Effector memory CD4-positive, alpha-beta T cell (primary cell): ENCODE results near the gene MINDY3.

ENCODE experiments used
- DNase-seq, 3 donors: peaks; one replicate each; pipeline ENCODE4 v3.0.0-alpha.2; 2020
- H3K27ac ChIP-seq: 2 replicates; pipeline ENCODE4 v1.7.0; 2013; ENCODE audit warnings: mild to moderate bottlenecking, low read length, moderate library complexity; ENCODE audit not compliant: insufficient read depth, poor library complexity, severe bottlenecking
- H3K27me3 ChIP-seq: replicated peaks from 2 replicates; pipeline ENCODE4 v1.7.0; 2013; ENCODE audit warnings: mild to moderate bottlenecking, low read length; ENCODE audit not compliant: insufficient read depth, control insufficient read depth, poor library complexity, severe bottlenecking
- H3K36me3 ChIP-seq: 2 replicates; pipeline ENCODE4 v1.7.0; 2013; ENCODE audit warnings: mild to moderate bottlenecking, low read length, moderate library complexity; ENCODE audit not compliant: control insufficient read depth, insufficient read depth
- H3K4me1 ChIP-seq: 2 replicates; pipeline ENCODE4 v1.7.0; 2013; ENCODE audit warnings: low read length, mild to moderate bottlenecking; ENCODE audit not compliant: control insufficient read depth, insufficient read depth, poor library complexity, severe bottlenecking
- H3K4me3 ChIP-seq: 2 replicates; pipeline ENCODE4 v1.7.0; 2013; ENCODE audit warnings: low read length, low read depth, mild to moderate bottlenecking; ENCODE audit not compliant: insufficient read depth, poor library complexity, severe bottlenecking
- H3K9me3 ChIP-seq: 2 replicates; pipeline ENCODE4 v1.7.0; 2013; ENCODE audit warnings: mild to moderate bottlenecking, low read length, moderate library complexity; ENCODE audit not compliant: control insufficient read depth

Gene MINDY3

DNA sequence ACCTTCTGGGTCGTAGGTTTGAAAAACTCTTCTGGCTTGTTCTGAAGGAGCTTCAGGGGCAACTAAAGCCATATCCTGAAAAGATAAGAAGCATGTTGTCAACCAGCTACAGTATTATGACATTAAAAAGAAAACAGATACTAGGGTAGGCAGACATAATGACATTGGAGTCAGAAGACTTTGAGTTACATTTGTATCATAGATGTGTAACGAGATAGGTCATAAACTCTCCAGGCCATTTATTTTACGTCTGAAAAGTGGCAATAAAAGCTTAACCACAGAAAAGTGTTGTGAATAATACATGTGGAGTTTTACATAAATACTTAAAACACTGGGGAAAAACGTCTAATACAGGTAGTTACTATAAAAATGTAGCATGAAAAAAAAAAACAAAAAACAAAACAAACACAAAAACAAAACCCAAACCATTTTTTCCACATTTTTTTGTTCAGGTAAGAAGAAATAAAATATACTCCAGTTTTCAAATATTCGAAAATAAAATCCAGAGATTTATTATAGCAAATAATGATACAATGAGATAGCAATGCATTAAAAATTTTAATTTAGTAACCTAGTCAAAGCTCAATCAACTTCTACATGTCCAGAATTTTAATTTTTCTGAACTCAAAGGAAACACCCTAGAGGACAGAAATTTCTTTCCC lies 64.1 kb downstream of the MINDY3 start:
- Histone ChIP-seq H3K27ac (no peak overlapping the region), H3K4me3 (no peak overlapping the region), H3K27me3 (no peaks in the 10 kb centered on the region), H3K9me3 (no peaks in the 10 kb centered on the region), H3K4me1 (no peaks in the 10 kb centered on the region), H3K36me3 (peaks cover 23% of the 10 kb centered on the region)
- DNase-seq = no peak

DNA sequence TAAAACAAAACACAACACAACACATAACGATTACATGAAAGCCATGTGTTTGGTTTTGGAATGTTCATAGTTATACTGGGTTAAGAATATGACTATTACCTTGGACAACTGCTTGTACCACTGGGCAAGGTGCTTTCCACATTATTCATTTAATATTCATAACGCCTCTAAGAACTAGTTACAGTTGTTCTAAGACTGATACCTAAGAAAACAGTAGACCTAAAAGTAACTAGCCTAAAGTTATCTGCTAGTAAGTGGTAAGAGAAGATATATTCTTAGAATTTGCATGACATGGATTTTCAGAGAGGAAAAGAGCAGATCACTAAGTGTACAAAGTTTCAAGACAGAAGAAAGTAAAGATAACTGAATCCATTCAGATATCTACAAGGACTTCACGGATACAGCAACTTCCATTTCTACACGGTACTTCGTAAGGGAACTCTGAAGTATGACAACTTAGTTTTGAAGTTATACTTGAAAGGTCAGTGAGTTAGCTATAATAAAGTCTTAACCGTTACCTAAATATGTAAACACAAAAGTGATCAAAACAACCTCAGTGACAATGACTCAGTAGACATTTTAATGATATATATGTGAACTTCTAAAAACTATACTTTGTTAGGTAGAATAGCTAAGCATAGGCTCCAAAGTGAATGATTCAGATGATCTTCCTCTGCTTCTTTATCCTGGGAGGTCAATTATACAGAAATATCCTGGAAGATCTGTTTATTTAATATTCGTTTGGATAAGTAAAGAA lies 65.1 kb downstream of the MINDY3 start:
- H3K27me3 ChIP-seq = no peaks in the 10 kb centered on the region
- DNase-seq = no peak
- H3K4me1 ChIP-seq = no peaks in the 10 kb centered on the region
- peaks cover 14% of the 10 kb centered on the region for H3K36me3 ChIP-seq
- no peaks in the 10 kb centered on the region for H3K9me3 ChIP-seq
- H3K4me3 ChIP-seq = no peak overlapping the region
- no peak overlapping the region for H3K27ac ChIP-seq

DNA sequence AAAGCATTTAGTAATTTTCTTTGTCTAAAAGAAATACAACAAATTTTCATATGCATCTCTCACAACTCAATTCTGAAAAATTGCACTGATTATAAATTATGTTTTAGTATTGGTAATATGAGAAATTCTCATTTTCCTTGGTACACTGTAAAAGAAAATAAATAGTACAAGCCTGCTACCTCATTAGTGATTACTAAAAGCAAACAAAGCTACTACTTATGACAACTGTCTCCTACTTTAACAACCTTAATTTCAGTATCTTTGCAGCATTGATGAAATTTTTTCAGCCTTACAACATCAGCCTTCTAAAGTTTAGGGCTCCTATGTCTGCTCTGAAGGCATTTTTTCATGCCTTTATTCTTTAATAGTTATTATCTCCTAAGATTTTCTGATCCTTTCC lies 65.7 kb downstream of the MINDY3 start:
- H3K4me3 ChIP-seq = no peak overlapping the region
- H3K36me3 ChIP-seq = peaks cover 14% of the 10 kb centered on the region
- no peaks in the 10 kb centered on the region for H3K9me3 ChIP-seq
- DNase-seq = no peak
- H3K4me1 ChIP-seq = no peaks in the 10 kb centered on the region
- no peaks in the 10 kb centered on the region for H3K27me3 ChIP-seq
- no peak overlapping the region for H3K27ac ChIP-seq

DNA sequence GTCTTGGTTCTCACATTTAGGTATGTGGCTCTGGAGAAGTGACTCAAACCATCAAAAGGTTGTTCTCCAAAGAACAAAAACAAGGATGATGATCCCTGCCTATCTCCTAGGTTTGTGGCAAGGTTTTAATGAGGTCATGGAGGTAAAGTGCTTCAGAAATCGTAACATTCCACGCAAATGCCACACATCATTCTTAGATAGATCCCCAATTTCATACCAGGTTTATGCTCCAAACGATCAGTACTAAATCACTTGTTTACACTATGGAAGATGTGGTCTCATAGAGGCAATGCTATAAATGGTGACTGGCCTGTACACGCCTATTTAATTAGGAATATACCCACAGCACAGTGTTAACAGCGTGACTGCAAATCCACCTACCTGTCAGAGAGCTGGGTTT lies 66.6 kb downstream of the MINDY3 start:
- peaks cover 16% of the 10 kb centered on the region for H3K36me3 ChIP-seq
- H3K27ac ChIP-seq = no peak overlapping the region
- no peak for DNase-seq
- H3K27me3 ChIP-seq = no peaks in the 10 kb centered on the region
- no peaks in the 10 kb centered on the region for H3K4me1 ChIP-seq
- H3K9me3 ChIP-seq = no peaks in the 10 kb centered on the region
- H3K4me3 ChIP-seq = no peak overlapping the region

DNA sequence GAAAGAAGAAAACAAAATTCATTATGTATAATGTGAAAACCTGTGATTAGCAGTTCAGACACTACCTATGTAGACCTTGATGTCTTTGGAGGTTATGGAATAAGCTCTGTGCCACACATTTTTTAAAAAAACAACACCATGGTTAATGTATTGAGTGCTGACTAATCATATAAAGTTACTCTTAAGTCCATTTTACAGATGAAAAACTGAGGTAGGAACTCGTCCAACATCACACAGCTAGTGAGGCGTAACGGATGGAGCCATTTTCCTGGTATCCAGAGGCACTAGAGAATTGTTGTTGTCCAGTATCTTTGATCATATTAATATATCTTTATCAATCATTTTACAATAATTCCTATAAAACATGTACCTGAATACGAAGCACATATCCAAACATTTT lies 67.5 kb downstream of the MINDY3 start:
- Histone ChIP-seq H3K36me3 (peaks cover 25% of the 10 kb centered on the region), H3K4me3 (no peak overlapping the region), H3K27ac (no peak overlapping the region), H3K4me1 (no peaks in the 10 kb centered on the region), H3K27me3 (no peaks in the 10 kb centered on the region), H3K9me3 (no peaks in the 10 kb centered on the region)
- no peak for DNase-seq

DNA sequence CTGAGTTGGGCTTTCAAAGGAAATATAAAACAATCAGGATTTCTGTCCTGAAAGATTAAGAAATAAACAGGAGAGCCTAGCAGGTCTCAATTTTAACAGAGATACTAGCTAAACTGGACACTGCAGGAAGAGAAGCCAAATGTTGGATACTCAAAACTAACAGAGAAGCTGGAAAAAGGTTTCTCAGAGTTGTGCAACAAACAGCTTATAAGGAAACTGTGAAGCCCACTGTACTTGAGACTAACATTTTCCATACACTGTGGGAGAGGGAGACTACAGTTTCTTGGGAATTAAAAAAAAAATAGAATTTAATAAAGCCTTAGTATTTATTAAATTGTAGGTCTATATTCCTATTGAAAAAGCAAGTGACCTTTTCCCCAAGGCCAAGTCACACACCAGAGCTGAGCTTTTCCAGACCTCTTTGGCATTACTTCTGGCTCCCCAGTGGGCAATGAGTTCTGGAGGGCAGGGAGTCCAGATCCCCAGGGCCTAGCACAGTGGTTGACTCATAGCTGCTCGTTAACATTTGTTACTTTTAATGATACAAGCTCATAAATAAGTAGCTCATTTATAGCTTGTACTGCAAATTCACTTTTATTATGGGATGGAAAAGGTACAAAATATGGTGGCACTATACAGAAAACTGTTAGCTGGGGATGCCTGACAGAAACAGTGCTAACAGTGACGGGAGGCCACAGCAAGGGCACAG lies 68.3 kb downstream of the MINDY3 start:
- H3K27me3 ChIP-seq = no peaks in the 10 kb centered on the region
- no peak overlapping the region for H3K27ac ChIP-seq
- H3K36me3 ChIP-seq = peaks cover 30% of the 10 kb centered on the region
- no peaks in the 10 kb centered on the region for H3K9me3 ChIP-seq
- DNase-seq = no peak
- H3K4me1 ChIP-seq = no peaks in the 10 kb centered on the region
- H3K4me3 ChIP-seq = no peak overlapping the region

DNA sequence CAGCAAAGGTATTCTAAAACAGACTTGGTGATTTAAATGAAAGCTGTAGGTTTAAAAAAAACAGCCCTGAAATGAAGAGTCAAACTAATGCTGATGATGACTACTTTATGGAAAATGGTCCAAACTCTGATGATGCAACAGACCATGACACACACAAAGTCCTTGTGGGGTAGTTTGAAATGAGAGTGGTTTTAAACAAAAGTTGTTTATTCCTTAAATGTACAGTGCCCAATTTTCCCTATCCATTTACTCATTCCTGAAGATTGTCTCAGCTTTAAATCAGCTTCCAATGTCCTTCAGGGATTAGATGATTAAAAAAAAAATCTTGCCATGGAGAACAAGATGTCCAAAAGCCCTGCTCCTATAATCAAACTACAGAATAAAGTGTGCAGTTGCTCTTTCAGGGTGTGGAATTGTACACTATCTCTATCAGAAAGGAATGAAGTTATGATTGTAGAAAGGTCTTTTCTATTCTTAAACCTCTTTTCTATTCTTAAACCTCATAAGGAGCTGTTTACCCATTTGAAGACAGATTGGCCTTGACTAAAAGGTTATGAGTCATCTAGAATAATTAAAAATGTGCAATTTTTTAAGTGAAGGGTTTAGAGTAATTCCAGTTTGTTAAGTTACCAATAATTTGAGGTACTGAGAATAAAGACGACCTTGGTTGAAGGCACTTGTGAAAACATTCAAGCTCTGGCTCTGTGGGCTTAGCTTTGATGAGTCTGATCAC lies 70.3 kb downstream of the MINDY3 start:
- Histone ChIP-seq H3K9me3 (no peaks in the 10 kb centered on the region), H3K4me3 (no peak overlapping the region), H3K27me3 (no peaks in the 10 kb centered on the region), H3K27ac (no peak overlapping the region), H3K4me1 (no peaks in the 10 kb centered on the region), H3K36me3 (peaks cover 35% of the 10 kb centered on the region)
- DNase-seq = no peak

DNA sequence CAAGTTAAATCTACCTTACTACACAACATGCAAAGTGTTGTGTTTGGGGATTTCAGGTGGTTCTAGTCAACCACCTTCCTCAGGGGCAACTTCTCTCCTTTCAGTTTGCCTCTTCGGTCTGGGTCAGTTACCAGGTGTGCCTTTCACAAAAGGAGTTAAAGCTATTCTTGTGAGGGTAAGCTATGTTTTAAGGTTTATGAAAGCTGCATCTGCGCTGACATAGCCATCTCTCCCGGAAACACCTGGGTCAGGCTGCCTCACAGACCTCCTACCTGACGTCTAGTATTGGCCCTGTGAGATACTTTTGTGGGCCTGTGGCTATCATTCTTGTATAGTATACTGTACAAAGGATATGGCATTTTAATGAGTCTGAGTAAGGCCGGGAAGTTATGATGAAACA lies 72.9 kb downstream of the MINDY3 start:
- H3K4me1 ChIP-seq = no peaks in the 10 kb centered on the region
- no peaks in the 10 kb centered on the region for H3K9me3 ChIP-seq
- no peak overlapping the region for H3K4me3 ChIP-seq
- DNase-seq = no peak
- H3K36me3 ChIP-seq = peaks cover 35% of the 10 kb centered on the region
- H3K27me3 ChIP-seq = no peaks in the 10 kb centered on the region
- H3K27ac ChIP-seq = no peak overlapping the region

DNA sequence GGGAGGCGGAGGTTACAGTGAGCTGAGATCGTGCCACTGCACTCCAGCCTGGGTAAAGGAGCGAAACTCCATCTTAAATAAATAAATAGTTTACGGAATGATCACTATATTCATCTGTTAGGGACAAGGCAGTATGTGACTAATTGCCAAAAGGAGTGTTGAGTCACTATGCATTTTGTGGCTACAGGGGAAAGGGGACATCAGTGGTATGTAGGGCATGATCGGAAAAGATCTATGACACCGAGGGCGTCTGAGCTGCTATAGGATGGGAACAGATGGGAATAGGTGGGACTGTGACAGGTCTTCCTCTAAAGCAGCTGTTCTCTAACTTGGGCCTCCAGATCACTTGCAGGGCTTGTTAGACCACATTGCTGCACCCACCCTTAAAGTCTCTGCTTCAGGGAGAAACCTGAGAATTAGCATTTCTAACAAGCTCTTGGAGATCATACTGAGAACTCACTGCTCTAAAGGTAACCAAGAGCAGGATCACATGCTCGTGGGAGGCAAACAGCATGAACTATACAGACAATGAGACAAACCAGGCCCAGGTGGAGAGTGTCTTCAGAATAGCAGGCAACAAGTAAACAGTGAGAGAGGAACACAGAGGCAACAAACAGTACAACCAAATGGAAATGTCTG lies 75.5 kb downstream of the MINDY3 start:
- no peak overlapping the region for H3K27ac ChIP-seq
- H3K27me3 ChIP-seq = no peaks in the 10 kb centered on the region
- no peaks in the 10 kb centered on the region for H3K4me1 ChIP-seq
- H3K36me3 ChIP-seq = peaks cover 44% of the 10 kb centered on the region
- H3K4me3 ChIP-seq = no peak overlapping the region
- H3K9me3 ChIP-seq = no peaks in the 10 kb centered on the region
- DNase-seq = no peak
